OCI-M1 (cell line): ENCODE results near the gene BIRC7.
A peak's percentile ranks its signal among the peaks of the same experiment; 100 is the strongest.
"Not testable (repeated sequence)": the region's sequence is repeated elsewhere in the genome, so short reads cannot be mapped to it uniquely, and the experiment has no call there.

Experiments used
- DNase-seq: peaks from one replicate; lab custom pipeline; 2025; lab: John Stamatoyannopoulos, UW

Gene BIRC7

GRCh38 chr20:63208346-63208909, 27.3 kb upstream of the BIRC7 start:
- DNase-seq = no peak

GRCh38 chr20:63210011-63210605, 25.6 kb upstream of the BIRC7 start:
- no peak for DNase-seq

- DNase-seq = no peak
Measured at GRCh38 chr20:63212393-63212730, 23.3 kb upstream of the BIRC7 start.

GRCh38 chr20:63212792-63213191, 22.9 kb upstream of the BIRC7 start:
- no peak for DNase-seq

- DNase-seq = no peak
Measured at GRCh38 chr20:63214514-63214913, 21.2 kb upstream of the BIRC7 start.

GRCh38 chr20:63215101-63216040, 20.3 kb upstream of the BIRC7 start:
- peak; percentile 69 for DNase-seq

GRCh38 chr20:63216041-63216848, 19.5 kb upstream of the BIRC7 start, which contains the start of gene YTHDF1:
YTHDF1 (minus strand) TSS chr20:63216131; CDS start chr20:63215892, 239 bp downstream.
- DNase-seq = peak; percentile 98

GRCh38 chr20:63216849-63217471, 18.7 kb upstream of the BIRC7 start:
- no peak for DNase-seq

GRCh38 chr20:63217706-63218105, 18.0 kb upstream of the BIRC7 start:
- DNase-seq = no peak

- DNase-seq = no peak
Measured at GRCh38 chr20:63218701-63219446, 16.8 kb upstream of the BIRC7 start.

- DNase-seq = no peak
Measured at GRCh38 chr20:63219447-63219821, 16.3 kb upstream of the BIRC7 start.

GRCh38 chr20:63219866-63220521, 15.7 kb upstream of the BIRC7 start:
- DNase-seq = no peak

- no peak for DNase-seq
Measured at GRCh38 chr20:63220696-63221399, 14.9 kb upstream of the BIRC7 start.

- DNase-seq = not testable (repeated sequence)
Measured at GRCh38 chr20:63221400-63222053, 14.2 kb upstream of the BIRC7 start.

- DNase-seq = no peak
Measured at GRCh38 chr20:63222541-63222940, 13.2 kb upstream of the BIRC7 start.

GRCh38 chr20:63223121-63223825, 12.4 kb upstream of the BIRC7 start:
- DNase-seq = peak; percentile 62

- no peak for DNase-seq
Measured at GRCh38 chr20:63223826-63224207, 11.9 kb upstream of the BIRC7 start.

GRCh38 chr20:63224412-63225081, 11.2 kb upstream of the BIRC7 start:
- DNase-seq = peak; percentile 60
